Lower leg skin (tissue), 3 donors: ENCODE data around the gene TMEM255A.

Experiments used
- CTCF ChIP-seq, 3 donors: fragments of 450-650 bp; IDR thresholded peaks; one replicate each; pipeline ENCODE4 v1.5.1; 2016; ENCODE audit warnings: antibody characterized with exemption in 3 of 3, mild to moderate bottlenecking in 3 of 3, moderate library complexity in 2 of 3
- POLR2A ChIP-seq, 2 donors: fragments of 450-650 bp; IDR thresholded peaks; one replicate each; pipeline ENCODE4 v1.6.1; 2016 to 2017; ENCODE audit warnings: antibody characterized with exemption in 2 of 2, mild to moderate bottlenecking in 1 of 2, moderate library complexity in 1 of 2

GRCh38 chrX:120297923-120298322 is 13.3 kb downstream of the TMEM255A start:
- TF ChIP-seq POLR2A (IDR thresholded peaks at IDR 0.05) (no peak), CTCF (IDR thresholded peaks at IDR 0.05) (no peak)
